ENCODE data around the gene ARRDC3.

The ARRDC3 gene

GRCh38 chr5:91373600-91373999 is 9.5 kb downstream of the ARRDC3 start:
- TF ChIP-seq, protein P1, sequence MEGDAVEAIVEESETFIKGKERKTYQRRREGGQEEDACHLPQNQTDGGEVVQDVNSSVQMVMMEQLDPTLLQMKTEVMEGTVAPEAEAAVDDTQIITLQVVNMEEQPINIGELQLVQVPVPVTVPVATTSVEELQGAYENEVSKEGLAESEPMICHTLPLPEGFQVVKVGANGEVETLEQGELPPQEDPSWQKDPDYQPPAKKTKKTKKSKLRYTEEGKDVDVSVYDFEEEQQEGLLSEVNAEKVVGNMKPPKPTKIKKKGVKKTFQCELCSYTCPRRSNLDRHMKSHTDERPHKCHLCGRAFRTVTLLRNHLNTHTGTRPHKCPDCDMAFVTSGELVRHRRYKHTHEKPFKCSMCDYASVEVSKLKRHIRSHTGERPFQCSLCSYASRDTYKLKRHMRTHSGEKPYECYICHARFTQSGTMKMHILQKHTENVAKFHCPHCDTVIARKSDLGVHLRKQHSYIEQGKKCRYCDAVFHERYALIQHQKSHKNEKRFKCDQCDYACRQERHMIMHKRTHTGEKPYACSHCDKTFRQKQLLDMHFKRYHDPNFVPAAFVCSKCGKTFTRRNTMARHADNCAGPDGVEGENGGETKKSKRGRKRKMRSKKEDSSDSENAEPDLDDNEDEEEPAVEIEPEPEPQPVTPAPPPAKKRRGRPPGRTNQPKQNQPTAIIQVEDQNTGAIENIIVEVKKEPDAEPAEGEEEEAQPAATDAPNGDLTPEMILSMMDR (IDR thresholded peaks at IDR 0.05; ENCODE audit: borderline replicate concordance, control extremely low read depth, extremely low read depth, insufficient read depth, missing control alignments) = no peak
- in situ Hi-C loops (cut with MboI; ENCODE audit: low sequenced_read_pairs, unreplicated experiment) = no loop called here
- DNase-seq (ENCODE audit: low spot score) = no peak

DNA sequence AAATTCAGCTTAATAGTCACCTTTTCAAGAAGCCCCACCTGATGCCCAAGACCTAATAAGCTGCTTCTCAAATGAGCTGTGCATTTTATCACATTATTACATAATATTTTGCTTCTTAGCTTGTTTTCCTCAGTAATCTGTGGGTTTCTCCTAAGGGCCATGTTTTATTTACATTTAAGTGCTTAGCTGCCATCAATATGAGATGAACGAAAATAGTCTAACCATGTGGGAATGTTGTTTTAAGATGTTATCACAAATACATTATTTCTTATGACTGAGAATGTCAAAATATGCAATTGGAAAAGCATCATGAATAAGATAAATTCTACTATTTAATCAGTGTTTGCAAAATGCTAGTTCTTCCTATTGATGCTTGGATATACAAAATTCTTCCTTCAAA is 10.1 kb downstream of the ARRDC3 start:
- TF ChIP-seq, protein P1 (IDR thresholded peaks at IDR 0.05; ENCODE audit: borderline replicate concordance, control extremely low read depth, extremely low read depth, insufficient read depth, missing control alignments) = no peak
- no peak for DNase-seq (ENCODE audit: low spot score)
- in situ Hi-C loops (cut with MboI; ENCODE audit: low sequenced_read_pairs, unreplicated experiment) = no loop called here

GRCh38 chr5:91369480-91369879 is 13.6 kb downstream of the ARRDC3 start:
- in situ Hi-C loops (cut with MboI; ENCODE audit: low sequenced_read_pairs, unreplicated experiment) = no loop called here
- DNase-seq (ENCODE audit: low spot score) = no peak
- TF ChIP-seq, protein P1 (IDR thresholded peaks at IDR 0.05; ENCODE audit: borderline replicate concordance, control extremely low read depth, extremely low read depth, insufficient read depth, missing control alignments) = no peak

GRCh38 chr5:91367908-91368648 is 15.0 kb downstream of the ARRDC3 start:
- in situ Hi-C loops (cut with MboI; ENCODE audit: low sequenced_read_pairs, unreplicated experiment) = no loop called here
- TF ChIP-seq, protein P1 (IDR thresholded peaks at IDR 0.05; ENCODE audit: borderline replicate concordance, control extremely low read depth, extremely low read depth, insufficient read depth, missing control alignments) = no peak
- no peak for DNase-seq (ENCODE audit: low spot score)

DNA sequence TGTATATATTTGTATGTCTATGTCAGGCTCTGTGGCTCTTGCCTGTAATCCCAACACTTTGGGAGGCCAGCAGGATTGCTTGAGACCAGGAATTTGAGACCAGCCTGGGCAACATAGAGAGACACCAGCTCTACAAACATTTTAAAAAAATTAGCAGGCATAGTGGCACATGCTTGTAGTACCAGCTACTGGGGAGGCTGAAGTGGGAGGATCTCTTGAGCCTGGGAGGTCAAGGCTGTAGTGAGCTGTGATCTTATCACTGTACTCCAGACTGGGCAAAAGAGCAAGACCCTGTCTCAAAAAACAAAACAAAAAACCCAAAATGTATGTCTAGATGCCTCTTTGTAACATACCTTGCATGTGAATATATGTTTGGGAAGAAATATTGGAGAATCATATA is 15.8 kb downstream of the ARRDC3 start:
- no peak for DNase-seq (ENCODE audit: low spot score)
- TF ChIP-seq, protein P1 (IDR thresholded peaks at IDR 0.05; ENCODE audit: borderline replicate concordance, control extremely low read depth, extremely low read depth, insufficient read depth, missing control alignments) = no peak
- in situ Hi-C loops (cut with MboI; ENCODE audit: low sequenced_read_pairs, unreplicated experiment) = no loop called here

DNA sequence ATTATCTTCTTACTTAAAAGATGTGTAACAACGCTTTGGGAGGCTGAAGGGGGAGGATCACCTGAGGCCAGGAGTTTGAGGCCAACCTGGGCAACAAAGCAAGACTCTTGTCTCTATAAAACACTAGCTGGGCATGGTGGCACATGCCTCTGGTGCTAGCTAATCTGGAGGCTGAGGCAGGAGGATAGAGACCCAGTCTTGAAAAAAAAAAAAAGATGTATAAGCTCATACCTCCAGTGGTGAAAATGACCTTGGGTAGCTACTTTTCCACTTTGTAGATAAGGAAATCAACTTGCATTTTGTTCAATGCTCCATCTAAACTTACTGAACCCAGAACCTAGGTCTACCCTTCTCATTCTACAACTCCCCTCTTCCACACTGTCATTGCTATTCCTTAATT is 16.6 kb downstream of the ARRDC3 start:
- DNase-seq (ENCODE audit: low spot score) = no peak
- TF ChIP-seq, protein P1 (IDR thresholded peaks at IDR 0.05; ENCODE audit: borderline replicate concordance, control extremely low read depth, extremely low read depth, insufficient read depth, missing control alignments) = no peak
- in situ Hi-C loops (cut with MboI; ENCODE audit: low sequenced_read_pairs, unreplicated experiment) = no loop called here
